HepG2 (cell line): ENCODE data around the gene CDH12. TPM values are rescaled to one million over a fixed set of nuclear protein-coding genes. Genes with fewer than 3 reads are reported as not detected.

Experiments
- DDIT3 ChIP-seq: sonication (generic); formaldehyde crosslinking; IDR thresholded peaks from 2 replicates; pipeline ENCODE4 v1.4.0; 2020; ENCODE audit warnings: mild to moderate bottlenecking, missing genetic modification reagents
- E2F5 ChIP-seq: sonication (generic); formaldehyde crosslinking; conservative IDR thresholded peaks from 2 replicates; pipeline ENCODE4 v1.4.0; 2020; ENCODE audit warnings: missing genetic modification reagents
- FOXO4 ChIP-seq: sonication (generic); formaldehyde crosslinking; conservative IDR thresholded peaks from 2 replicates; pipeline ENCODE4 v1.8.1; 2023; ENCODE audit warnings: missing genetic modification reagents
- MTF2 ChIP-seq: sonication (generic); formaldehyde crosslinking; IDR thresholded peaks from 2 replicates; pipeline ENCODE4 v1.5.0; 2020; ENCODE audit warnings: missing genetic modification reagents, borderline replicate concordance
- NKX3-1 ChIP-seq: sonication (generic); formaldehyde crosslinking; IDR thresholded peaks from 2 replicates; pipeline ENCODE4 v1.5.0; 2020; ENCODE audit warnings: missing genetic modification reagents
- RARA ChIP-seq: IDR thresholded peaks from 2 replicates; pipeline ENCODE4 v1.6.1; 2016; ENCODE audit warnings: missing genetic modification reagents, missing compliant biosample characterization
- SAFB2 ChIP-seq: sonication (generic); formaldehyde crosslinking; IDR thresholded peaks from 2 replicates; pipeline ENCODE4 v1.5.1; 2020; ENCODE audit warnings: missing genetic modification reagents, low read depth, mild to moderate bottlenecking, borderline replicate concordance
- SKI ChIP-seq: fragments of 450-650 bp; IDR thresholded peaks from one replicate; pipeline ENCODE4 v1.6.1; 2018; ENCODE audit warnings: mild to moderate bottlenecking; ENCODE audit not compliant: partially characterized antibody
- SP140L ChIP-seq: sonication (generic); formaldehyde crosslinking; IDR thresholded peaks from 2 replicates; pipeline ENCODE4 v1.4.0; 2020; ENCODE audit warnings: missing genetic modification reagents, borderline replicate concordance
- THAP8 ChIP-seq: sonication (generic); formaldehyde crosslinking; IDR thresholded peaks from 2 replicates; pipeline ENCODE4 v1.5.1; 2020; ENCODE audit warnings: missing genetic modification reagents, mild to moderate bottlenecking, borderline replicate concordance
- ZKSCAN8 ChIP-seq: IDR thresholded peaks from 2 replicates; pipeline ENCODE4 v1.6.1; 2016; ENCODE audit warnings: borderline replicate concordance, missing genetic modification reagents, missing compliant biosample characterization
- ZMYM3 ChIP-seq: sonication (generic); formaldehyde crosslinking; IDR thresholded peaks from 2 replicates; pipeline ENCODE4 v1.5.1; 2020; ENCODE audit warnings: mild to moderate bottlenecking, missing genetic modification reagents
- ZNF710 ChIP-seq: sonication (generic); formaldehyde crosslinking; IDR thresholded peaks from 2 replicates; pipeline ENCODE4 v1.5.0; 2020; ENCODE audit warnings: mild to moderate bottlenecking, missing genetic modification reagents, borderline replicate concordance
- ZNF839 ChIP-seq: sonication (generic); formaldehyde crosslinking; IDR thresholded peaks from 2 replicates; pipeline ENCODE4 v1.4.0; 2020; ENCODE audit warnings: missing genetic modification reagents, mild to moderate bottlenecking, borderline replicate concordance
- polyA plus RNA-seq, 8 experiments: library from polyadenylated mRNA; depleted of rRNA in 3 of 8; stranded (reverse) in 7 of 8; unstranded in 1 of 8; fragments of >200 nt; fragmentation: Illumina TruSeq in 4 of 8; extraction: Trizol in 4 of 8; gene quantifications; 2 replicates each; pipeline versions ENCODE4 v1.2.1 to v1.2.3, GENCODE V29; 2011 to 2016; ENCODE audit warnings: low read depth in 4 of 8, missing spikeins in 1 of 8, mixed read lengths in 1 of 8; ENCODE audit not compliant: insufficient read depth in 1 of 8
- total RNA-seq, 5 experiments: library from RNA; depleted of rRNA; stranded (reverse); fragments of >200 nt; fragmentation: Illumina TruSeq; extraction: Trizol; gene quantifications; 2 replicates each; pipeline ENCODE4 v1.2.3, GENCODE V29; 2016; ENCODE audit warnings: low read depth in 1 of 5

The CDH12 gene
- total and polyA plus RNA-seq, 2 of the 13 experiments (the other 11 are each of a cell fraction or from before 2014, with no cell fraction given), result not detected

GRCh38 chr5:22111320-22111719, 741.8 kb downstream of the CDH12 start (continued):
- TF ChIP-seq ZNF710 (no peak), THAP8 (CRISPR knock-in tag) (no peak), SKI (no peak), MTF2 (CRISPR knock-in tag) (no peak), RARA (CRISPR knock-in tag) (no peak), SP140L (no peak), SAFB2 (CRISPR knock-in tag) (no peak), ZNF839 (CRISPR knock-in tag) (no peak), FOXO4 (CRISPR knock-in tag) (no peak), NKX3-1 (CRISPR knock-in tag) (no peak), E2F5 (CRISPR knock-in tag) (no peak), DDIT3 (CRISPR knock-in tag) (no peak), ZMYM3 (no peak), ZKSCAN8 (CRISPR knock-in tag) (no peak)
